Gastrocnemius medialis (tissue), 4 donors: ENCODE data around the gene GALNT17. TPM values are rescaled to one million over a fixed set of nuclear protein-coding genes. Genes with fewer than 3 reads are reported as not detected.

Source experiments
- ATAC-seq, 2 donors: fragments of 150-250 bp; one replicate each; pipeline ENCODE4 v1.9.1; 2016
- DNase-seq, 2 donors: peaks; one replicate each; pipeline ENCODE4 v3.0.0-alpha.2; 2019
- H3K27ac ChIP-seq, 4 donors: fragments of 200-600 bp; sonication (generic); 1 replicate in 1 of 4; 2 replicates in 3 of 4; pipeline ENCODE4 v1.5.1; 2016 to 2018; ENCODE audit warnings: mild to moderate bottlenecking in 2 of 4, moderate library complexity in 1 of 4
- H3K27me3 ChIP-seq, 3 donors: fragments of 200-600 bp; sonication (generic) in 2 of 3; 1 replicate in 1 of 3; 2 replicates in 2 of 3; pipeline versions ENCODE4 v1.5.1 to v1.6.0; 2016 to 2019; ENCODE audit warnings: mild to moderate bottlenecking in 1 of 3, moderate library complexity in 1 of 3
- H3K36me3 ChIP-seq, 2 donors: fragments of 200-600 bp; sonication (generic) in 1 of 2; one replicate each; pipeline ENCODE4 v1.5.1; 2017 to 2018
- H3K4me1 ChIP-seq, 2 donors: fragments of 200-600 bp; sonication (generic) in 1 of 2; one replicate each; pipeline ENCODE4 v1.5.1; 2016 to 2017; ENCODE audit warnings: mild to moderate bottlenecking in 2 of 2
- H3K4me3 ChIP-seq, 4 donors: fragments of 200-600 bp; sonication (generic) in 3 of 4; 1 replicate in 1 of 4; 2 replicates in 3 of 4; pipeline ENCODE4 v1.5.1; 2016 to 2019; ENCODE audit warnings: mild to moderate bottlenecking in 2 of 4
- H3K9me3 ChIP-seq, 3 donors: fragments of 200-600 bp; sonication (generic) in 2 of 3; 1 replicate in 1 of 3; 2 replicates in 2 of 3; pipeline ENCODE4 v1.5.1; 2016 to 2019
- CTCF ChIP-seq, 5 experiments: fragments of 450-650 bp in 3 of 5; fragments of 200-600 bp in 2 of 5; sonication (generic) in 2 of 5; IDR thresholded peaks in 4 of 5; conservative IDR thresholded peaks in 1 of 5; 1 replicate in 4 of 5; 2 replicates in 1 of 5; pipeline ENCODE4 v1.5.1; 2016 to 2019; ENCODE audit warnings: antibody characterized with exemption in 5 of 5, mild to moderate bottlenecking in 3 of 5, moderate library complexity in 3 of 5
- POLR2A ChIP-seq, 2 donors: fragments of 450-650 bp; IDR thresholded peaks; one replicate each; pipeline ENCODE4 v1.6.1; 2017; ENCODE audit warnings: antibody characterized with exemption in 2 of 2, mild to moderate bottlenecking in 2 of 2, moderate library complexity in 2 of 2
- in situ Hi-C, 4 donors: fragments of 200-750 bp; cut with MboI; loops; one replicate each; pipeline versions ENCODE4 v1.15.0 to v1.8.0; 2017; ENCODE audit warnings: low sequenced_read_pairs in 4 of 4
- intact Hi-C: fragments of 100-400 bp; cut with DNase I; formaldehyde crosslinking; loops from one replicate; pipeline ENCODE4 v1.15.1; 2023; ENCODE audit warnings: low total_unique reads
- total RNA-seq, 4 donors: library from RNA; depleted of rRNA; stranded (reverse); fragments of >200 nt; gene quantifications; one replicate each; pipeline versions ENCODE4 v1.1.0 to v1.2.3, GENCODE V29; 2016

GALNT17 gene
- total RNA-seq, 4 donors from 2014 or later: 1.9 to 13.0 (median 12.3) TPM

- TF ChIP-seq POLR2A (IDR thresholded peaks at IDR 0.05) (no peak), CTCF (IDR thresholded peaks at IDR 0.05 in 4 of 5, conservative IDR thresholded peaks at IDR 0.05 in 1 of 5) (no peak)
- no peak overlapping the region for H3K4me3 ChIP-seq
- H3K36me3 ChIP-seq: no peaks in the 10 kb centered on the region
- no peaks in the 10 kb centered on the region for H3K4me1 ChIP-seq
- no peak overlapping the region for H3K27ac ChIP-seq
- ATAC-seq (no peak), DNase-seq (no peak)
- peaks cover 0 to 2% (median 0%) of the 10 kb centered on the region in 3 donors for H3K27me3 ChIP-seq
- intact Hi-C loops (no loop called here), in situ Hi-C loops (no loop called here)
- H3K9me3 ChIP-seq: no peaks in the 10 kb centered on the region
Measured at GRCh38 chr7:71696511-71696910, 564.6 kb downstream of the GALNT17 start.

GRCh38 chr7:71697400-71697799, 565.5 kb downstream of the GALNT17 start:
- intact Hi-C loops: no loop called here
- H3K4me3 ChIP-seq: no peak overlapping the region
- in situ Hi-C loops: no loop called here

GRCh38 chr7:71705217-71705616, 573.3 kb downstream of the GALNT17 start:
- in situ Hi-C loops (no loop called here), intact Hi-C loops (no loop called here)
- Histone ChIP-seq H3K4me3 (no peak overlapping the region), H3K27me3 (no peaks in the 10 kb centered on the region), H3K36me3 (no peaks in the 10 kb centered on the region), H3K27ac (no peak overlapping the region), H3K9me3 (no peaks in the 10 kb centered on the region), H3K4me1 (no peaks in the 10 kb centered on the region)
- TF ChIP-seq CTCF (IDR thresholded peaks at IDR 0.05 in 4 of 5, conservative IDR thresholded peaks at IDR 0.05 in 1 of 5) (no peak), POLR2A (IDR thresholded peaks at IDR 0.05) (no peak)
- no peak for ATAC-seq
- no peak for DNase-seq

More at GRCh38 chr7:71697400-71697799, 565.5 kb downstream of the GALNT17 start:
- ATAC-seq (no peak), DNase-seq (no peak)
- peaks cover 0 to 2% (median 0%) of the 10 kb centered on the region in 3 donors for H3K27me3 ChIP-seq
- TF ChIP-seq CTCF (IDR thresholded peaks at IDR 0.05 in 4 of 5, conservative IDR thresholded peaks at IDR 0.05 in 1 of 5): no peak
- no peak for TF ChIP-seq POLR2A (IDR thresholded peaks at IDR 0.05)
- H3K4me1 ChIP-seq: no peaks in the 10 kb centered on the region
- no peaks in the 10 kb centered on the region for H3K36me3 ChIP-seq
- no peak overlapping the region for H3K27ac ChIP-seq
- no peaks in the 10 kb centered on the region for H3K9me3 ChIP-seq

GRCh38 chr7:71705901-71706596, 574.1 kb downstream of the GALNT17 start:
- no peak for ATAC-seq
- no peaks in the 10 kb centered on the region for H3K36me3 ChIP-seq
- TF ChIP-seq POLR2A (IDR thresholded peaks at IDR 0.05): no peak
- H3K27me3 ChIP-seq: no peaks in the 10 kb centered on the region
- no peak overlapping the region for H3K4me3 ChIP-seq
- DNase-seq: no peak
- in situ Hi-C loops (no loop called here), intact Hi-C loops (no loop called here)
- no peaks in the 10 kb centered on the region for H3K4me1 ChIP-seq
- no peaks in the 10 kb centered on the region for H3K9me3 ChIP-seq
- H3K27ac ChIP-seq: no peak overlapping the region

GRCh38 chr7:71706597-71706975, 574.6 kb downstream of the GALNT17 start:
- in situ Hi-C loops: no loop called here
- no peak for TF ChIP-seq POLR2A (IDR thresholded peaks at IDR 0.05)
- TF ChIP-seq CTCF (IDR thresholded peaks at IDR 0.05 in 4 of 5, conservative IDR thresholded peaks at IDR 0.05 in 1 of 5): no peak
- Histone ChIP-seq H3K36me3 (no peaks in the 10 kb centered on the region), H3K27me3 (no peaks in the 10 kb centered on the region), H3K9me3 (no peaks in the 10 kb centered on the region), H3K4me3 (no peak overlapping the region), H3K27ac (no peak overlapping the region), H3K4me1 (no peaks in the 10 kb centered on the region)
- ATAC-seq: no peak
- no peak for DNase-seq
- intact Hi-C loops: no loop called here
